H1 (cell line): ENCODE data around the gene RBP3. TPM values are rescaled to one million over a fixed set of nuclear protein-coding genes. Genes with fewer than 3 reads are reported as not detected.

Source experiments
- MAX ChIP-seq: IDR thresholded peaks from 2 replicates; pipeline ENCODE4 v1.6.1; 2012; ENCODE audit warnings: inconsistent platforms
- POLR2A ChIP-seq, 2 experiments: IDR thresholded peaks; 1 replicate in 1 of 2; 2 replicates in 1 of 2; pipeline ENCODE4 v1.6.1; 2011; ENCODE audit warnings: low read depth in 2 of 2, low read length in 2 of 2, mild to moderate bottlenecking in 2 of 2; ENCODE audit errors: control extremely low read depth in 1 of 2
- RNF2 ChIP-seq: fragments of 200-900, 300-1000 bp; sonication (generic); IDR thresholded peaks from 2 replicates; pipeline ENCODE4 v1.7.1; 2016; ENCODE audit warnings: borderline replicate concordance, low read depth, mild to moderate bottlenecking, antibody characterized with exemption, low read length; ENCODE audit not compliant: poor library complexity, severe bottlenecking; ENCODE audit errors: missing control alignments
- SAP30 ChIP-seq: fragments of 300-600 bp; sonication (generic); IDR thresholded peaks from 2 replicates; pipeline ENCODE4 v1.7.1; 2012; ENCODE audit warnings: low read length, moderate library complexity, mild to moderate bottlenecking, inconsistent platforms; ENCODE audit not compliant: insufficient read depth, insufficient replicate concordance
- SP1 ChIP-seq: IDR thresholded peaks from 2 replicates; pipeline ENCODE4 v1.6.1; 2011; ENCODE audit warnings: low read depth, low read length
- SP2 ChIP-seq: IDR thresholded peaks from 2 replicates; pipeline ENCODE4 v1.6.1; 2012; ENCODE audit warnings: mild to moderate bottlenecking, low read length, inconsistent platforms
- SRF ChIP-seq: IDR thresholded peaks from 2 replicates; pipeline ENCODE4 v1.6.1; 2011; ENCODE audit warnings: mild to moderate bottlenecking, low read depth, low read length, moderate library complexity
- TEAD4 ChIP-seq: IDR thresholded peaks from 2 replicates; pipeline ENCODE4 v1.6.1; 2012; ENCODE audit warnings: low read depth, low read length, inconsistent platforms, mixed read lengths
- polyA plus RNA-seq, 7 experiments: library from polyadenylated mRNA; depleted of rRNA in 3 of 7; stranded (reverse) in 5 of 7; unstranded in 2 of 7; fragments of >200 nt in 5 of 7; fragments of 200-250 nt in 2 of 7; gene quantifications; 1 replicate in 5 of 7; 2 replicates in 1 of 7; 4 replicates in 1 of 7; pipeline versions ENCODE4 v1.2.1 to v1.2.3, GENCODE V29; 2011 to 2013; ENCODE audit warnings: missing spikeins in 2 of 7, mixed read lengths in 2 of 7
- total RNA-seq: library from RNA; stranded (reverse); fragmentation: NEBNext Ultra II Directional; extraction: Animal tissue kit (Norgen Biotek cat#: 25700); gene quantifications from 2 replicates; pipeline ENCODE4 v1.2.1, GENCODE V29; 2021
- TF ChIP-seq, protein P1 (sequence below): IDR thresholded peaks from 2 replicates; pipeline ENCODE4 v1.6.1; 2012; ENCODE audit warnings: inconsistent platforms

The RBP3 gene
- total and polyA plus RNA-seq, 2 of the 8 experiments (the other 6 are each of a cell fraction or from before 2014, with no cell fraction given): not detected

DNA sequence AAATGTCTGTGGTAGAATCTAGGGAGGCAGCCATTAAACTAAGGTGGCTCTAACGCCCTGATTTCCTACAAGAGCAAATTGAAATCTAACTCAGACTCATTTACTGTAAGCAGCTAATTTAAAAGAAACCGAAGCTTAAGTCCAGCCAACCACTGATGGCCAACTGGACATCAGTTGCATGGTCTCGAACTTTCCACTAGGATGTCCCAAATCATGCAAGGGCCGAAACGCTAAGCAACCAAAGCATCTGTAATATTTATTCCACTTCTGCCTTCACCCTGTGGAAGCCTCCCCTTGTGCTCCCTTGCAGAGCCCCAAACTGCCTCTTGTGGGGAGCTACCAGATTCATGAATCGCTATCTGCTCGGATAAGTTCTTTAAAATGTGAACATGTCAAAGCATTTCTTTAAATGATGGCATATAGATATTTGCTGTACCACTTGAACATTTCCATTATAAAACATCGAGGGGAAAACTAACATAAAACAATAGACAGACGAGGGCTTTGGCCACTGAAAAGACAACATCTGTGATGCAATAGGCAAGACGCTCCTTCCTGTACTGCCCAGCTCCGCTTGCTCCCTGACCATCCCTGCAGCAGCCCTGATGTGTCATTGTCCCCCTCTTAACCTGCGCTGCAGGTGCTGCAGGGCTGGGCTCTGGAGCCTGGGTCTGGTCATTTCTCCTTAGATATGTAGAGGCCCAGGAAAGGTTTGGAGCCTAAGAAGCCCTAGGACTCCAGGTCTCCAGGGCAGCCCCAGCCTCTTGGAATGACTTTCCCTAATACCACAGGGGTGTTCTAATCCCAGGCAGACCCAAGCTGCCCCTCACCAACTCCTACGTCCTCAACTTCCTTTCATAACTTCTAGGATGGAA lies 2.9 kb upstream of the RBP3 start (continued):
- TF ChIP-seq SAP30 (no peak), RNF2 (no peak), MAX (no peak), POLR2A (IDR thresholded peaks at IDR 0.05; ENCODE audit: control extremely low read depth in 1 of 2, low read depth in 2 of 2, low read length in 2 of 2) (no peak), SRF (no peak), SP2 (no peak), SP1 (no peak), TEAD4 (no peak)
- TF ChIP-seq, protein P1, sequence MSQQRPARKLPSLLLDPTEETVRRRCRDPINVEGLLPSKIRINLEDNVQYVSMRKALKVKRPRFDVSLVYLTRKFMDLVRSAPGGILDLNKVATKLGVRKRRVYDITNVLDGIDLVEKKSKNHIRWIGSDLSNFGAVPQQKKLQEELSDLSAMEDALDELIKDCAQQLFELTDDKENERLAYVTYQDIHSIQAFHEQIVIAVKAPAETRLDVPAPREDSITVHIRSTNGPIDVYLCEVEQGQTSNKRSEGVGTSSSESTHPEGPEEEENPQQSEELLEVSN: no peak
